ENCODE results near the gene ANKRD23. TPM values are rescaled to one million over a fixed set of nuclear protein-coding genes. Genes with fewer than 3 reads are reported as not detected.

The ANKRD23 gene
- total and polyA plus RNA-seq, 3 donors from 2014 or later, result 5.3 to 7.5 (median 6.8) TPM

DNA sequence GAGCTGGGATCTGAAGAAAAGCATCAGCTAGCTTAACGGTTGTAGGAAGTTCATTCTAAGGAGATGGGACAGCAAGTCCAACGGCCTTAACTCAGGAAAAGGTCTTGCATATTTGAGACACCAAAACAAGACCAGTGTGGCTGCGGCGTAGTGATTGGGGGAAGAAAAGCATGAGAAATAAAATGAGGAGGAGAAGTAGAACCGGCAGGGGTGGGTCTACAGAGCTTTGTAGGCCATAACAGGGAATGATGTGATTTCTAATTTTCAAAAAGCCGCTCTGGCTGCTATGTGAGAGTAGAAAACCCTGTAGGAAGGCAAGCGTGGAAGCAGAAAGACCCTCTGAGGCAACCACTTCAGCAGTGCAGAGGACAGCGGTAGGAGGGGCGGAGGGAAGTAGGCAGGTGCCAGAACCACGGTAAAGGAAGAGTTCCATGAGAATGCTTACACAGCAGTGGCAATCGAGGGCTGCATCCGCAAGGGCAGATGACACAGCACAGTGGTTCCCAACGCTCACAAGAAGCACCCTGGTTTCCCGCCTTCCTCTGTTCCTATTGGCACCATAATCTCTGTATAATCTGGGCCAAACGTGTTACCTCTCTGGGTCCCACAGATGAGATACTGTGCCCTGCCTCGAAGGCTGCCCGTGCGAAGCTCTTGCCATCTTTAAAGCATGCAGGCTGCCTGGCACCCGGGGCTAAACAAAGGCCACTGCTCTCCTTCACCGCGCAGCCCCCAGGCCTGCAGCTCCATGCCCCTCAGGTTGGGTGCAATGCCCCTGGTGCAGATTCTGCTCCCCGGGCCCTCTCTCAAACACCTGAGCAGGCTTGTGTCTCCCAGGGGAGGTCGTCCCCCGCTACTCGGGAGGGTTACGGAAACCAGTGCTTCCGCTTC lies 13.2 kb upstream of the ANKRD23 start:
- peaks cover 15% of the 10 kb centered on the region for H3K4me1 ChIP-seq

DNA sequence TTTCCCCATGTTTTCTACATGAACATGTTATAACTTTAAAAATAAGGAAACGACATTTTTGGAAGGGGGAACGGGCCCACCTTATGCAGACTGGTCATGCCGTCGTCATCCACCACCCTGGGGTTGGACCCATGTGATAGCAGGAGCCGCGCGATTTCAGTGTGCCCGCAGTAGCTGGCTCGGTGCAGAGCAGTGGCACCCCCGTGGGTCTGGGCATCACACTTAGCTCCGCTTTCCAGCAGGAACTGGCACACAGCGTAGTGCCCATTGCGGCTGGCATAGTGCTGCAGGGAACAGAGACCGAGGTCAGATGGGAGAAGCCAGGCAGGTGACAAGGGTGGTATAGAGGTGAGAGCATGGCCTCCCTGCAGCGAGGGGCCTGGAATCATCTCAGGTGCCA lies 9.5 kb upstream of the ANKRD23 start:
- H3K4me1 ChIP-seq, result peaks cover 10% of the 10 kb centered on the region
- no peak overlapping the region for H3K27ac ChIP-seq
- no peak for DNase-seq
- no peaks in the 10 kb centered on the region for H3K27me3 ChIP-seq
- no peaks in the 10 kb centered on the region for H3K9me3 ChIP-seq
- TF ChIP-seq CTCF (IDR thresholded peaks at IDR 0.05), result no peak
- no peak for TF ChIP-seq POLR2A (IDR thresholded peaks at IDR 0.05)
- intact Hi-C loops (cut with DNase I; ENCODE audit: low total_unique reads), result no loop called here
- WGBS, 2 donors, result 94 to 96% methylated on average over 13 to 15 of the region's 15 CpGs
- no peaks in the 10 kb centered on the region for H3K36me3 ChIP-seq (ENCODE audit: low read depth, missing control alignments)
- no peak overlapping the region for H3K4me3 ChIP-seq

More for the DNA sequence above, 13.2 kb upstream of the ANKRD23 start:
- H3K27ac ChIP-seq, result peak overlapping the region in 1 of 2 donors; percentile 76
- H3K9me3 ChIP-seq, result no peaks in the 10 kb centered on the region
- 11 to 12% methylated on average over 22 to 27 of the region's 27 CpGs for WGBS, 2 donors
- H3K27me3 ChIP-seq, result no peaks in the 10 kb centered on the region
- H3K36me3 ChIP-seq (ENCODE audit: low read depth, missing control alignments), result no peaks in the 10 kb centered on the region
- DNase-seq, result peak; percentile 31
- H3K4me3 ChIP-seq, result peak overlapping the region; percentile 68 to 78
- intact Hi-C loops (cut with DNase I; ENCODE audit: low total_unique reads), result no loop called here
- TF ChIP-seq POLR2A (IDR thresholded peaks at IDR 0.05) (no peak), CTCF (IDR thresholded peaks at IDR 0.05) (no peak)

GRCh38 chr2:96852667-96853066 lies 8.8 kb upstream of the ANKRD23 start:
- Histone ChIP-seq H3K4me3 (no peak overlapping the region), H3K27me3 (no peaks in the 10 kb centered on the region), H3K36me3 (ENCODE audit: low read depth, missing control alignments) (no peaks in the 10 kb centered on the region), H3K4me1 (peaks cover 10% of the 10 kb centered on the region), H3K27ac (no peak overlapping the region), H3K9me3 (no peaks in the 10 kb centered on the region)
- 96 to 98% methylated on average over 6 of the region's 6 CpGs for WGBS, 2 donors
- intact Hi-C loops (cut with DNase I; ENCODE audit: low total_unique reads), result no loop called here
- no peak for TF ChIP-seq CTCF (IDR thresholded peaks at IDR 0.05)
- DNase-seq, result no peak

GRCh38 chr2:96848264-96848663 lies 4.4 kb upstream of the ANKRD23 start:
- WGBS, 2 donors, result 43 to 44% methylated on average over 3 to 9 of the region's 9 CpGs
- Histone ChIP-seq H3K36me3 (ENCODE audit: low read depth, missing control alignments) (no peaks in the 10 kb centered on the region), H3K27me3 (no peaks in the 10 kb centered on the region), H3K27ac (no peak overlapping the region), H3K4me3 (no peak overlapping the region), H3K9me3 (no peaks in the 10 kb centered on the region), H3K4me1 (no peaks in the 10 kb centered on the region)
- intact Hi-C loops (cut with DNase I; ENCODE audit: low total_unique reads), result no loop called here
- no peak for TF ChIP-seq CTCF (IDR thresholded peaks at IDR 0.05)
- TF ChIP-seq POLR2A (IDR thresholded peaks at IDR 0.05), result no peak
- DNase-seq, result peak; percentile 67

- Histone ChIP-seq H3K4me1 (no peaks in the 10 kb centered on the region), H3K27me3 (no peaks in the 10 kb centered on the region), H3K27ac (no peak overlapping the region), H3K9me3 (no peaks in the 10 kb centered on the region), H3K4me3 (no peak overlapping the region), H3K36me3 (ENCODE audit: low read depth, missing control alignments) (no peaks in the 10 kb centered on the region)
- intact Hi-C loops (cut with DNase I; ENCODE audit: low total_unique reads), result no loop called here
- TF ChIP-seq CTCF (IDR thresholded peaks at IDR 0.05) (no peak), POLR2A (IDR thresholded peaks at IDR 0.05) (no peak)
- 72 to 86% methylated on average over 10 of the region's 10 CpGs for whole genome bisulfite sequencing, 2 donors
- no peak for DNase-seq
Observed at GRCh38 chr2:96847586-96847985, 3.8 kb upstream of the ANKRD23 start.
